Amygdala (tissue), 56 donors: ENCODE results near the gene ONECUT3.
"Not testable (repeated sequence)": the region's sequence is repeated elsewhere in the genome, so short reads cannot be mapped to it uniquely, and the experiment has no call there.

Experiments
- DNase-seq, 56 donors: peaks; one replicate each; lab custom pipeline; 2025; lab: John Stamatoyannopoulos, UW

The ONECUT3 gene

DNA sequence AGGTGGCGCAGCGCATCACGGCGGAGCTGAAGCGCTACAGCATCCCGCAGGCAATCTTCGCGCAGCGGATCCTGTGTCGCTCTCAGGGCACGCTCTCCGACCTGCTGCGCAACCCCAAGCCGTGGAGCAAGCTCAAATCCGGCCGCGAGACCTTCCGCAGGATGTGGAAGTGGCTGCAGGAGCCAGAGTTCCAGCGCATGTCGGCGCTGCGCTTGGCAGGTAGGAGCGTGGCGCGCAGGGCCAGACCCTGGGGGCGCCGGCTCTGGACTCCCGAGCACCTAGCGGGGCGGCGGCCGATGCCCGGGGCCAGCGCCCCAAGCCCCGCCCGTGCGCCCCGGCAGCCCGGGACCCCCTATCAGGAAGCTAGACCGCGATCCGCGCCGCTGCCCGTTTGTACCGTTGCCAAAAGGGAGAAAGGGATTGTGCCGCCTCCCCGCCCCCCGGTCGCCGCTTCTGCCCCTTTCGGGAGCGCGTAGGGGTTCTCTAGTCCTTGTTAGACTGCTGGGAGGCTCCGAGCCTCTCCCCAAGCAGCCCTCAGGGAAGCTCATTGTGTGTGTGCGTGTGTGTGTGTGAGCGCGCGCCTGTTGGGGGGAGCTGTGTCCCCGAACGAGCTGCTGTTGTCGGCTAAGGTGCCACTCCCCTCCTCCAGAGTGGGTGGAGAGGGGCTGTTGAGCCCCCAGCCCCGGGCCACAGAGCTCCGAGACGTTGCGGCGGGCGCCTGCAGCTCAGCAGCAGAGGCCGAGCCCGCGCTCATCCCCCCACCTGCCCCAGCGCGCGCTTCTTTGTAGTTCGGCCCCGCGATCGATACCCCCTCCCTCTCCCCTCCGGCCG lies 1.5 kb downstream of the ONECUT3 start:
- DNase-seq, result no peak

DNA sequence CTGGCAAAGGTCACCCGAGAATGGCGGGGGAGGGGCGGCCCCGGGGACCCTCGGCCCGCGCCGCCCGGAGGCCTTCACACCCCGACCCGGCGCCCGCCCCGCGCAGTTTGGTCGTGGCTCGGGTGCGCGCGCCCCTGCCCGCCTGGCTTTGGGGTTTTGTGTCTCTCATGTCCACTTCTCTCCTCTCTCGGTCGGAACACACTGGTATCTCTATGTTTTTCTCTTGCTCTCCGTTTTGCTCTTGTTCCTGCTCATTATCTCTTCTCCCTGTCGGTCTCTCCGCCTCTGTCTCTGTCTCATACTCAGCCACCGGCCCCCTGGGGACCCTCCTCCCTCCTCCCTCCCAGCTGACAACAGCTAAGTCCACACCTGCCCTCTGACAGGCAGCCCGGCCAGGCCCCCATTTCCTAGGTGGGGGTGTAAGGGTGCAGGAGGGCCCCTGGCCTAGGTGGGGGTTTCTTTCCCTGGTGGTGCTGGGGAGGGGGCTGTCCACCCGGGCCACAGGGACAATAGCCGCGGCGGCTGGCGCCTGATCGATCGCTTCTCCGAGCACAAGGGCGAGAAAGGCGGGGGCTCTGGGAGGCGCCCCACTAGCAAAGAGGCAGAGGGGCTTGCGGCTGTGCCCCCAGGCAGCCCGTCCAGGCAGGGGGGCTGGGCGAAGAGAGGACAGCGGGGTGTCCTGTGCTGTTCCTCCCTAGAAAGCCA lies 2.3 kb downstream of the ONECUT3 start:
- DNase-seq, result no peak

DNA sequence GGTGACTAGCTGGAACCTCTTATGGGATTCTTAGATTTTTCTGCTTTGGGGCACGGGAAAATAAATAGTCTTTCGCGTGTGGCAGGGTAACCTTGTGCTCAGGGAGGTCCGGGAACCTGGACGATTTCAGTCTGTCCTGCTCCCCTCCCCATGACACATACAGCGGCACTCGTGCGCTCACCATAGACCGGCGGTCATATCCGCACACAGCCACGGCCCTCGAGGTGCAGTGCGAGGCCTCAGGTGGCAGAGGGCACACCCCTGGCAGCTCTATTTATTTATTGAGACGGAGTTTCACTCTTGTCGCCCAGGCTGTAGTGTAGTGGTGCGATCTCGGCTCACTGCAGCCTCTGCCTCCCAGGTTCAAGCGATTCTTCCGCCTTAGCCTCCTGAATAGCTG lies 3.0 kb downstream of the ONECUT3 start:
- DNase-seq, result no peak

DNA sequence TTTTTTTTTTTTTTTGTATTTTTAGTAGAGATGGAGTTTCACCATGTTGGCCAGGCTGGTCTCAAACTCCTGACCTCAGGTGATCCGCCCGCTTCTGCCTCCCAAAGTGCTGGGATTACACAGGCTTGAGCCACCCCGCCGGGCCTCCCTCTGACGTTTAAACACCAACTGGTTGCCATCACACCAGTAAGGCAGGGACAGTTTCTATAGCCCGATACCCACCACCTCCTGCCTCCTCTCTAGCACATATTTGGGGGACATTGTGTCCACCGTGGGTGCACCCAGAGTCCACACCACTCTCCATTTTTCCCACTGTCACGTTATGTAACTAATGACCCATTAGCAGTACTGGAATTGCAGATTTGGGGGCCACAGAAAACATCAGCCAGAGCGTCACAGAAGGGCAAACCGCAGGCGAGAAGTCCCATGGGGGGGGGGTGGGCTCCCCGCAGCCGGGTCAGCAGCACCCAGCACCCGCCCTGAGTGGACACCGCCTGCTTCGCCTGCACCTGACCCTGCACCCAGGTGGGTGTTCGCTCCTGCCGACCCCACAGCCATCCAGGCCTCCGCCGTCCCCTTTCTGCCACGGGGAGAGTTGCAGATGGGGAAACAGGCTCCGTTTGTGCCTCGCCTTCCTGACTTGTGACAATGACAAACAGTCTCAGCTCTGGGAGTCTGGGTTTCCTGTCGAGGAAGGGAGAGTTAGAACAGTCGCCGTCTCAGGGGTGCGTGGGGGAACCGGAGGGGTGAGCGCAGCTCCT lies 3.6 kb downstream of the ONECUT3 start:
- no peak for DNase-seq

DNA sequence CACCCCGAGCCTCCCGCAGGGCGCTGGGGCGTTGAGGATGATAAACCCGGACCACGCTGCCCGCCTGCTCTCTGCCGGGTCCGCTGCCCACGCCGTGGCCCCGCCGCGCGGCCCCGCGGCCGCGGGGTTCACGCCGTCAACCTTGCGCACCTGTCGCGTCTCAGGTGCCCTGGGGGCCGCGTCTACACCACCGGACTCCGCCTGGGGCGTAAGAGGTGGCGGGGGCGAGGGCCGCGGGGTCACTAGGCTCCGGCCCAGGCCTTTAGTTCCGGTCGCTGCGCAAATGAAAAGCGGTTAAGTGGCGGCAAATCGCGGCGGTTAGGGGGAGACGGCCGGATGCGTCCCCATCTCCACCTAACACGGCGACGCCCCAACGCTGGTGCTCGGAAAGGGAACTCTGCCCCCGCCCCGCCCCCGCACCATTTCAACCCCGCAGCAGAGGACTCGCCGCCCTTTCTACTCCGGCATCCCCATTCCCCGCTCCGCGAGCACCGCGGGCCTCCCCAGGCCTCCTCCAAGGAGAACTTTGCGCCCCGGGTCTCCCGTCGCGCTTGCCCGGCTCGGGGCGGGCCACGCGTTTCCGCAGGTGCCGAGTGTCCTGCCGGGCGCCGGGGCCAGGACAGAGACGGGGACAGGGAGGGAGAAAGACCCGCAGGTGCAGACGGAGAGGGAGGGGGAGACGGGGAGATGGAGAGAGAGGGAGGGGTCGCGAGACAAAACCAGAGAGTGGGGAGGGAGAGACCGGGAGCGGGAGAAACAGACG lies 4.3 kb downstream of the ONECUT3 start:
- DNase-seq, result no peak

DNA sequence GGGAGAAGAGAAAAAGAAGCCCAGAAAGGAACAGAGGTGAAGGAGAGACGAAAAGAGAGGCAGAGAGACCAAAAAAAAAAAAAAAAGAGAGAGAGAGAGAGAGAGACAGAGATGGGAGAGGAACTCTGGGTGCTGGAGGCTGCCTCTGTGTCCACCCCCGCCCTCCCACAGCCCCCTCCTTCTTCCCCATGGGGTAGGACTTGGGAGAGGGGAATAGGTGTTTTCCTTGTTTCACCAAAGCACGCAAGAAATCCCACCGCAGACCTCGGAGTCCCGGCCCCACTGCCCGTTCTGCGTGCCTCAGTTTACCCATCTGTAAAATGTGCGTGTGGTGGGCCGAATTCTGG lies 4.9 kb downstream of the ONECUT3 start:
- DNase-seq, result no peak

DNA sequence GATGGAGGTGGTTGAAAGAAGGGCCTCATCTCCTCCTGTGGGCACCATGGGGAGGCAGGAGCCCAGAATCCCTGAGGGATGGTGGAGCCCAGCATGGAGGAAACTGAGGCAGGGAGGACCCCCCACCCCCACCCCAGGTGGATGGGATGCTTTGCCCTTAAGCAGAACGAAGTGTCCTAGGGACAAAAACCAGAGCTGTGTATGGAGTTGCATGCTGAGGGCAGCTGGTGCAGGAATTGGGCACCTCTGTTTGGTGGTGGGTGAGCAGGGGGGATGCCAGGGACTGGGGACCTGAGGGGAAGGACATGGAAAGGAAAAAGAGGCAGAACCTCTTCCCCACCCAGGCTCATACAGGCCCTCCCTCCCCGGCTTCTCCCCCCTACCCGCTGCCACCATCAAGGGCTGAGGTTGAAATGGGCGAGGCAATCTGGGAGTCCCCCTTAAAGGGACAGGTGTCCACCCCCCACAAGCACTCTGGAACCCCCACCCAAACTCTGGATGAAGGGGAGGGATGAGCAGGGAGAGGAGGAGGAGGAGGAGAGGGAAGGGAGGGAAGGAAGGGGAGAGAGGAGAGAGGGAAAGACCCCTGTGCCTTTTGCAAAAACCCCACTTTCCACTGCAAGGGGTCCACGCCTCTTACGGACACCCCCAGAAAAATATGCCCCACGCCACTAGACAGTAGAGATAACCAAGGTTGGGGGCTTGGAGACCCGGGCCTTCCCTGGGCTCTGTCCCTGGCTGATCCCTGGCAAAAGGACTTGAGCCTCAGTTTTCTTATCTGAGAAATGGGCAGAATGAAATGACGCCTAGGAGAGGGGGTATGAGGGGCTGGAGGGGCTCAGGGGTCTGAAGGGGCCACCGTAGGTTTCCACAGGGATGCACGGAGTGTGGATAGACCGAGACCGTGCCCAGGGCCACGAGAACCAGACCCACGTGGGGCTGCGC lies 5.9 kb downstream of the ONECUT3 start:
- DNase-seq, result no peak

DNA sequence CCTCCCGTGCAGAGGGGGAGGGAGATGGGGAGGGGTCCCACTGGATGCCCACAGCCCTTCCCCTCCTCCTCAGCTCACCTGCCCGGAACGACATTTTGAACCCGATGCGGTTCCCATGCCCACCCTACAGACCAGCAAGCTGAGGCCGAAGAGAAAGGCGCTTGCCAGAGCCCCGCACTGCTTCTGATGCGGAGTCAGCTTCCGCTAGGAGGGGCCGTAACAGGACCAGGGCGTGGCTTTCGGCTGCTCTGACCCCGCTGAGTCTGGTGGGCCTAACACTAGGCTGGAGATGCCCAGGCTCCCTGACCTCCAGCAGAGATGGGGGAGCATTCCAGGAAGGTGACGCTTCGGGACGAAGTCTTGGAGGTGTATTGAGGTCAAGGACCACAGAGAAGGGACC lies 6.7 kb downstream of the ONECUT3 start:
- DNase-seq, result no peak

DNA sequence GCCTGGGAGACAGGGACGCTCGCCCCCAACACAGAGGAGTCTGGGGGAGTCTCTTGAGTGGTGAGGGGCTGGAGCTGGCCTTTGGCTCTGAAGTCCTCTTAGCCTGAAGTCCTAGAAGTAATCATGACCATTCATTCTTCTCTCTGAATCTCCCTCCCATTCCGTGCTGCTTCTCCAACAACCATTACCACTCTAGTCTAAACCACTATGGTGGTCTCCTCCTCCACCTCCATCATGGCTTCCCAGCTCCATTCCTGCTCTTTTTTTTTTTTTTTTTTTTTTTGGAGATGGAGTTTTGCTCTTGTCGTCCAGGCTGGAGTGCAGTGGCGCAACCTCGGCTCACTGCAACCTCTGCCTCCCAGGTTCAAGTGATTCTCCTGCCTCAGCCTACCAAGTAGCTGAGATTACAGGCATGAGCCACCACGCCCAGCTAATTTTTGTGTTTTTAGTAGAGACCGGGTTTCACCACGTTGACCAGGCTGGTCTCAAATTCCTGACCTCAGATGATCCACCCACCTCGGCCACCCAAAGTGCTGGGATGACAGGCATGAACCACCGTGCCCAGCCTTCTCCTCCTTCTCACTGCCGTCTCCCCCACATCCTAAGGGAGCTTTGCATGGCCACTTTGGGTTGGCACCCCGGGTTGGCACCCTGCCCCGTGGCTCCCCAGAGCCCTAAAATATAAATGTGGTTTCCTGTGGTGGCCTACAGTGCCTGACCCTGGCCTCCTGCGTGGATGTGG lies 7.7 kb downstream of the ONECUT3 start:
- not testable (repeated sequence) for DNase-seq

DNA sequence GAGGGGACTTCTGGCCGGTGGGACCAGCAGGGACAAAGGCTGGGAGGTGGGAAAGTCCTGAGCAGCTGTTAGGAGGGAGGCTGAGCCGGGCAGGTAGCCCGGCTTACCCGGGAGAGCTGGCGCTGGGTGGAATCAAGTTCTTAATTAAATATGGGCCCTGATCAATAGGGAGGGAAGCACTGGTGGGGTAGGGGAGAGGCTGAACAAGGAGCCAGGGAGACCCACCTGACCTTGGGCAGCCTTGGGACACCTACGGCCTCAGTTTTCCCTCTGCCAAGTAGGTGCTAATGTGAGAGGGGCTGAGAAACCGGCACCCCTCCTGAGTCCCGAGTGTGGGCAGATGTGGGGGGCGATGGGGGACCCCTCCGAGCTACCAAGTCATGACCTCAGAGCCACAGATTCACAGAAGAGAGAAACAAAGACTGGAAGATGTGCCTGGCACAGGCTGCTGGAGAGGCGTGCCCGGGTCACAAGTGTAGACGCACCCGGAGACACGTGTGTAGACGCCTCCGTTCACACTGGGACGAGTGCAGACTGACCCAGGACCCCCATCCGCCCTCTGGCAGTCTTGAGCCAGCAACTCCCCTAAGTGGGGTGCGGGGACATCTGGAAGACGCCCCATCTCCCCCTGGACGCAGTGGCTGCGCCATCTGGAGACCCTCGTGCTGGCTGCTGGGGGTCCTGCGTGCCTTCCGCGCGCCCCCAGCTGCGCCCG lies 8.4 kb downstream of the ONECUT3 start:
- DNase-seq, result no peak

DNA sequence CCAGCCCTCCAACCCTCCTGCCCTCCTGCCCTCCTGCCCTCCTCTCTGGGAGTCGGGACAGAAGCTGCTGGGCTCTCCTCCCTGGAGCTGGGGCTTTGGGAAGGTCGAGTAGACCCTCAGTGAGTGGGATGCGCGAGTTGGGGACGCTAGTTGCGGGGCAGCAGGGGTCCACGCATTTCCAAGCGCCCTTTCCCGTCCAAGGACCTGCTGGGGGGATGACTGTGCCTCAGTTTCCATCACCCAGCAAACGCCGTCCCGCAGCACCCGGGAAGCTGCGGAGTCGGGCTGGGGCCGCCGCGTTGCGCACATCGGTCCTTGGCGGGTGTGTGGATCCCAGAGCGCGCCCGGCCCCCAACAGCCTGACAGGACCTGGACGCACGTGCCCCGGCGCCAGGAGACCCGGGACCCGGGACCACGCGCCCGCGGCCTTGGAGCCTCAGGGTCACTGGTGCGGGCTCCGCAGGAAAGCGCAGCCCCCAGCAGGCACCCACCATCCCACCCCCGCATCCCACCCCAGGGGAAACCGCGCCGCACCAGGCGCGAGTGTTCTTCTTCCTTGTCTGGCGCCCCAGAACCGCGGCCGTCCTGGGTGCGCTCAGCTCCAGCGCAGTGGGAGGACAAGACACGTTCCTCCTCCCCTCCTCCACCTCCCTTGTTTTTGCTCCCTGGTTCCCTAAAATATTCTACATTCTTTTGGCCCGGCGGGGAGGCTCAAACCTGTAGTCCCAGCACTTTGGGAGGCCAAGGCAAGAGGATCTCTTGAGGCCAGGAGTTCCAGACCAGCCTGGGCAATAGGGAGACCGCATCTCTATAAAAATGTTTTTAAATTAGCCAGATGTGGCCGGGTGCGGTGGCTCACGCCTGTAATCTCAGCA lies 9.2 kb downstream of the ONECUT3 start:
- no peak for DNase-seq

DNA sequence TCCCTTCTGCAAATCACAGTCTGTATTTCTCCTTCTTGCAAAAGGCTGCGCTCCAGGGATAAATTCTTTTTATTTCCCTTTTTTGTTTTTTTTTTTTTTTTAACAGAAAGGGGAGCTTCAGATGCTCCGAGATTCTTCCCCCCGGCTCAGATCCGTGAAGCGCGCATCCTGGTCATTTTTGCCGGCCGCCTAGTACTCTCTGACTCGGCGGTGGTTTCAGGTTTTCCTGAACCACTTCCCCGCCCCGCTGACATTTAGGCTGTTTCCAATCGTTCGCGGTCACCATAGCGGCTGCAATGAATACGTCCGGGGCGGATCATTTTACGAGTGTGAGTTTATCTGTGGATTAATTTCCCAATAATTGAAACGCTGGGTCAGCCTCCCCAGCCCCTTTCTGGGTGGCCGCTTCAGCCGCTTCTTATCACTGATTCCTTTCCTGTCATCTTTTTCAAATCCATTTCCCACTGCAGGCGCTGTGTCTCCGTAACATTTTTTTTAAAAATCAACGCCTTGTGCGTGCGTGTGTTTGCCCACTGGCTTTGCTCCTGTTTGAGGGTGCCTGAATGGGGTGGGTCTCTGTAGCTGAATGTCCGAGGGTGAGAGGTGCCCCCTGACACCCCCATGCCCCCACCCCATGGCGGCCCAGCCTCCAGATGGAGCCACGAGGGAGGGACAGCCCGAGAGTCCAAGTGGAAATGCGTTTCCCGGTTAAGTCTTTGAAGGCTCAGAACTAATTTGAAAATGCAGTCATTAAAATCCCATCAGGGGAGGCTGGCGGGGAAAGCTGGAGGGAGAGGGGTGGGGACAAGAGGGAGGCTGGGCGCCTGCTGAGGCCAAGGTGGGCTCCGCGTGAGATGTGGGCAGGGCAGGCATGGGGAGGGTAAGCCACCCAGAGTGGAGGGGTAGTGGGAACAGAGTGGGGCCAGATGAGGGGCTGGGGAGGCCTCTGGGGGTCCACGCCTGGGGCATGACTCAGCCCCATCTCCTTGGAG lies 10.6 kb downstream of the ONECUT3 start:
- no peak for DNase-seq

DNA sequence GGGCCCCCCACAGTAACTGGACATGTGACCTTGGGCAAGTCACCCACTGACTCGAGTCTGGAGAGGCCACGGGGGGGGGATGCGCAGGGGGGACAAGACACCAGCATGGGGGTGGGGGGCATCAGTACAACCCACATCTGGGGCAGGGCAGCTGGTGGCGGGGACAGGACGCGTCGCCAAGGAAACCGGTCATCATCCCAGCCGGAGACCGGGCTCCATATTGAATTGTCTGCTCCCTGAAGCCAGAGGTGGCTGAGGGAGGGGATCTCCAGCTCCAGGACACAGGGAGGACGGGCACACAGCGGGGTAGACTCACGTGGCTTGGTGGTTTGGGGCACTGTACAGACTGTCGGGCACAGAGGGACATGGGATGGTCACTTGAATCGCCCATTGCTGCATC lies 11.4 kb downstream of the ONECUT3 start:
- DNase-seq, result no peak

DNA sequence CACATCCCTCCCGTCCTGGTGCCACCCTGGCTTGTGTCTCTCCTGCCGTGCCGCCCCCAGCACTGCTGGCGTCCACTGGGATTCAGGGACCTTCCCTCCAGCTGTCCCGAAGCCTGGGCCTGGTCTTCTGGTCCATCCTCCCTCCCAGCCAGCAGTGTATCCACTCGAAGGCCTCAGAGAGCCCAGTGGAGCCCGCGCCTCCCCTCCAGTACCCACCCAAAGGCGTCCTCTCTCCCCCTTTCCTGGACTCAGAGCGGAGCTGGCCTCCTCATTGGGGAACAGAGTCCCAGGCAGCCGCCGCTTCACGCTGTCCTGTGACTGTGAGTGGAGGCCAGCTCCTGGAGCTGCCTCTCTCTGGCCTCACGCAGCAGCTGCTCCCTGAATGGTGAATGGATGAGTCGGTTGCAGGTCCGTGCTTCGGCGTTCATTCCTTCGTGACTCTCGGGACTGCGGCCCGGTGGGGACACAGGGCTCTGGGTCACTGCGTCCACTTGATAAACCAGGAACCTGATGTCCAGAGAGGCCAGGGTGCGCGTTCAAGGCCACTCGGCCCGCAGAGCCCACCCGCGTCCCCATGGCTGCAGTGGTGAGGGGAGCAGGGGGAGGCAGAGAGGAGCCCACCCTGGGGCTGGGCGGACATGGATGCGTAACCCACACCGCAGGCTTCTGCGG lies 12.1 kb downstream of the ONECUT3 start:
- no peak for DNase-seq
